ENCODE measurements around the gene MAPT.

MAPT gene

GRCh38 chr17:46037722-46038255 is 143.4 kb downstream of the MAPT start:
- no peak for DNase-seq

GRCh38 chr17:46038414-46038813 is 144.1 kb downstream of the MAPT start:
- DNase-seq, result no peak

- DNase-seq, result no peak
Measured at GRCh38 chr17:46038937-46039336, 144.6 kb downstream of the MAPT start.

- no peak for DNase-seq
Measured at GRCh38 chr17:46039592-46040186, 145.3 kb downstream of the MAPT start.

- DNase-seq, result no peak
Measured at GRCh38 chr17:46042246-46042645, 147.9 kb downstream of the MAPT start.

- DNase-seq, result no peak
Measured at GRCh38 chr17:46042925-46043324, 148.6 kb downstream of the MAPT start.

GRCh38 chr17:46043606-46044005 is 149.3 kb downstream of the MAPT start:
- DNase-seq, result no peak

GRCh38 chr17:46044286-46044928 is 150.1 kb downstream of the MAPT start:
- DNase-seq, result no peak

GRCh38 chr17:46044989-46045388 is 150.6 kb downstream of the MAPT start:
- no peak for DNase-seq

- no peak for DNase-seq
Measured at GRCh38 chr17:46045639-46046038, 151.3 kb downstream of the MAPT start.

- DNase-seq, result no peak
Measured at GRCh38 chr17:46046957-46047356, 152.6 kb downstream of the MAPT start.

- DNase-seq, result no peak
Measured at GRCh38 chr17:46047398-46047797, 153.0 kb downstream of the MAPT start.

- no peak for DNase-seq
Measured at GRCh38 chr17:46047856-46048255, 153.5 kb downstream of the MAPT start.

- no peak for DNase-seq
Measured at GRCh38 chr17:46049656-46050055, 155.3 kb downstream of the MAPT start.

GRCh38 chr17:46053911-46054534 is 159.7 kb downstream of the MAPT start:
- no peak for DNase-seq

GRCh38 chr17:46056800-46057304 is 162.5 kb downstream of the MAPT start:
- no peak for DNase-seq

GRCh38 chr17:46057366-46057765 is 163.0 kb downstream of the MAPT start:
- no peak for DNase-seq

- no peak for DNase-seq
Measured at GRCh38 chr17:46059486-46059885, 165.1 kb downstream of the MAPT start.

GRCh38 chr17:46060461-46060860 is 166.1 kb downstream of the MAPT start:
- DNase-seq, result no peak

GRCh38 chr17:46061435-46061834 is 167.1 kb downstream of the MAPT start:
- DNase-seq, result no peak

- DNase-seq, result no peak
Measured at GRCh38 chr17:46063241-46063640, 168.9 kb downstream of the MAPT start.

GRCh38 chr17:46064460-46064859 is 170.1 kb downstream of the MAPT start:
- no peak for DNase-seq

GRCh38 chr17:46071796-46072195 is 177.4 kb downstream of the MAPT start:
- DNase-seq, result no peak

GRCh38 chr17:46072998-46073397 is 178.6 kb downstream of the MAPT start:
- DNase-seq, result no peak

All from activated CD4-positive, CD25-positive, alpha-beta regulatory T cell treated with anti-CD3 and anti-CD28 coated beads, Interleukin-2, amount 50 U/mL, for 72 hours (primary cell).